HepG2 (cell line): ENCODE data around the gene POLR1C. TPM values are rescaled to one million over a fixed set of nuclear protein-coding genes. Genes with fewer than 3 reads are reported as not detected.

ENCODE experiments used
- ARID2 ChIP-seq: sonication (generic); formaldehyde crosslinking; IDR thresholded peaks from 2 replicates; pipeline ENCODE4 v1.8.1; 2022; ENCODE audit warnings: mild to moderate bottlenecking, missing genetic modification reagents, borderline replicate concordance
- DDIT3 ChIP-seq: sonication (generic); formaldehyde crosslinking; IDR thresholded peaks from 2 replicates; pipeline ENCODE4 v1.4.0; 2020; ENCODE audit warnings: mild to moderate bottlenecking, missing genetic modification reagents
- DPF2 ChIP-seq: sonication (generic); formaldehyde crosslinking; IDR thresholded peaks from 2 replicates; pipeline ENCODE4 v1.4.0; 2020; ENCODE audit warnings: mild to moderate bottlenecking, low read depth, missing genetic modification reagents, borderline replicate concordance
- DR1 ChIP-seq: sonication (generic); formaldehyde crosslinking; IDR thresholded peaks from 2 replicates; pipeline ENCODE4 v1.8.0; 2021; ENCODE audit warnings: mild to moderate bottlenecking, missing genetic modification reagents, inconsistent platforms
- EP300 ChIP-seq, 3 experiments: sonication (generic) in 1 of 3; formaldehyde crosslinking in 1 of 3; IDR thresholded peaks; 2 replicates each; pipeline versions ENCODE4 v1.5.1 to v1.6.1; 2011 to 2020; ENCODE audit warnings: low read depth in 2 of 3, low read length in 2 of 3, borderline replicate concordance in 1 of 3, improper control_type of control experiment in 1 of 3, mild to moderate bottlenecking in 1 of 3, missing genetic modification reagents in 1 of 3, moderate library complexity in 1 of 3
- GABPA ChIP-seq, 2 experiments: IDR thresholded peaks; 2 replicates each; pipeline ENCODE4 v1.6.1; 2011 to 2016; ENCODE audit warnings: low read depth in 2 of 2, low read length in 1 of 2, missing biosample characterization in 1 of 2, missing genetic modification characterization in 1 of 2
- GLMP ChIP-seq: sonication (generic); formaldehyde crosslinking; IDR thresholded peaks from 2 replicates; pipeline ENCODE4 v1.9.0; 2021; ENCODE audit warnings: missing genetic modification reagents, mild to moderate bottlenecking, borderline replicate concordance
- MAF1 ChIP-seq: sonication (generic); formaldehyde crosslinking; IDR thresholded peaks from 2 replicates; pipeline ENCODE4 v1.5.0; 2020; ENCODE audit warnings: missing genetic modification reagents, borderline replicate concordance
- MTERF4 ChIP-seq: sonication (generic); formaldehyde crosslinking; IDR thresholded peaks from 2 replicates; pipeline ENCODE4 v1.8.0; 2023; ENCODE audit warnings: mild to moderate bottlenecking, missing genetic modification reagents
- SALL2 ChIP-seq: sonication (generic); formaldehyde crosslinking; IDR thresholded peaks from 2 replicates; pipeline ENCODE4 v1.8.1; 2023; ENCODE audit warnings: mild to moderate bottlenecking, missing genetic modification reagents, inconsistent platforms
- SETDB1 ChIP-seq: sonication (generic); formaldehyde crosslinking; IDR thresholded peaks from 2 replicates; pipeline ENCODE4 v1.5.1; 2020; ENCODE audit warnings: missing genetic modification reagents, mild to moderate bottlenecking, borderline replicate concordance
- TRIM22 ChIP-seq: fragments of 450-650 bp; IDR thresholded peaks from 2 replicates; pipeline ENCODE4 v1.6.1; 2017
- ZBTB10 ChIP-seq: sonication (generic); formaldehyde crosslinking; IDR thresholded peaks from 2 replicates; pipeline ENCODE4 v1.4.0; 2020; ENCODE audit warnings: missing genetic modification reagents, borderline replicate concordance
- ZKSCAN8 ChIP-seq: IDR thresholded peaks from 2 replicates; pipeline ENCODE4 v1.6.1; 2016; ENCODE audit warnings: borderline replicate concordance, missing genetic modification reagents, missing compliant biosample characterization
- ZNF367 ChIP-seq: sonication (generic); formaldehyde crosslinking; IDR thresholded peaks from 2 replicates; pipeline ENCODE4 v1.4.0; 2020; ENCODE audit warnings: missing genetic modification reagents, borderline replicate concordance
- ZNF430 ChIP-seq: sonication (generic); formaldehyde crosslinking; IDR thresholded peaks from 2 replicates; pipeline ENCODE4 v1.9.0; 2021; ENCODE audit warnings: mild to moderate bottlenecking, missing genetic modification reagents
- polyA plus RNA-seq, 8 experiments: library from polyadenylated mRNA; depleted of rRNA in 3 of 8; stranded (reverse) in 7 of 8; unstranded in 1 of 8; fragments of >200 nt; fragmentation: Illumina TruSeq in 4 of 8; extraction: Trizol in 4 of 8; gene quantifications; 2 replicates each; pipeline versions ENCODE4 v1.2.1 to v1.2.3, GENCODE V29; 2011 to 2016; ENCODE audit warnings: low read depth in 4 of 8, missing spikeins in 1 of 8, mixed read lengths in 1 of 8; ENCODE audit not compliant: insufficient read depth in 1 of 8
- total RNA-seq, 5 experiments: library from RNA; depleted of rRNA; stranded (reverse); fragments of >200 nt; fragmentation: Illumina TruSeq; extraction: Trizol; gene quantifications; 2 replicates each; pipeline ENCODE4 v1.2.3, GENCODE V29; 2016; ENCODE audit warnings: low read depth in 1 of 5
- TF ChIP-seq, protein P1 (sequence below): sonication (generic); formaldehyde crosslinking; IDR thresholded peaks from 2 replicates; pipeline ENCODE4 v1.4.0; 2020; ENCODE audit warnings: missing genetic modification reagents, mild to moderate bottlenecking, borderline replicate concordance

POLR1C gene
- total and polyA plus RNA-seq, 2 of the 13 experiments (the other 11 are each of a cell fraction or from before 2014, with no cell fraction given): 62.6 to 72.2 TPM

DNA sequence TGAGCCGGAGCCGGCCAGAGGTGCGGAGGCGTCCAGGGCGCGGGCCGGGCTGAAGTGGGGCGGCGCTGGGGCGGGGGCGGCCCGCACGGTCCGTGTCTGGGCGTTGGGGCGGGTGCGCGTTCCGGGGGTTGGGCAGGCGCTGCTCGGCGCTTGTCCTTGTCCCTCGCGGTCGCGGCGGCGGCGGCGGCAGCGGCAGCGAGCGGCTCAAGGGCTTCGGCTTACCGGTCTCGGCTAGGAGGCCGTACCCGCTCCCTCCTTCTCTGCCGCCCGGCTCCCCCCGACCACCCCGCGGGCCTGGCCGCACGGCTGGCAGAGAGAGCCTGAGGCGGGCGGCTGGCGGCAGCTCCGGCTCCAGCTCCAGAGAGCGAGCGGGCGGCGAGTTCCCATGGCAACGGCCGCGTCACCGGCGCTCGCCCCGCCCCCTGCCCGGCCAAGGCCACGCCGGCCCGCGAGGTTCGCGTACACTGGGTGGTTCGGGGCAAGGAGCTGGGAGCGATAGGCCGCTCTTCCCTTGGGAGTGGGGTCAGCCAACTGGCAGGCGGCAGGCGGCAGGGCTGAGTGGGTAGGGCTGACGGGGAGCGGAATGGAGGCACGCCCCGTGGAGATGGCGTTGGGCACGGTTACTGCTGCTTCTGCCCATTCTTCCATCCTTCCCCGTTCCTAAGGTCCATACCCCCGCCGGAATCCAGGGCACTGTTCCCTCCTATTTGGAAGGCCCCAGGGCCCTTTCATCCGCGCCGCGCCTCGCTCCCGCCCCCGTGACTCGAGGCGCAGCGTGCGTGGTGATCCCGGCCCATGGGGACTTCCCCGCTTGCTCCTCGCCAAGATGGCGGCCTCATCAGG, 6.7 kb upstream of the POLR1C start, which contains the start of gene LRRC73 (continued):
- TF ChIP-seq SETDB1 (CRISPR knock-in tag): no peak
- peak; percentile 61; the same call in 1 of the 2 replicates for TF ChIP-seq SALL2 (CRISPR knock-in tag)
- TF ChIP-seq GLMP (CRISPR knock-in tag): no peak
- TF ChIP-seq ZBTB10: no peak
- TF ChIP-seq ZNF367: no peak
- TF ChIP-seq GABPA (IDR thresholded peaks at IDR 0.05; ENCODE audit: low read depth, low read length): no peak
- no peak for TF ChIP-seq GABPA (CRISPR knock-in tag; IDR thresholded peaks at IDR 0.05; ENCODE audit: low read depth)
- TF ChIP-seq MAF1 (CRISPR knock-in tag): no peak
- no peak for TF ChIP-seq TRIM22
- TF ChIP-seq, protein P1, sequence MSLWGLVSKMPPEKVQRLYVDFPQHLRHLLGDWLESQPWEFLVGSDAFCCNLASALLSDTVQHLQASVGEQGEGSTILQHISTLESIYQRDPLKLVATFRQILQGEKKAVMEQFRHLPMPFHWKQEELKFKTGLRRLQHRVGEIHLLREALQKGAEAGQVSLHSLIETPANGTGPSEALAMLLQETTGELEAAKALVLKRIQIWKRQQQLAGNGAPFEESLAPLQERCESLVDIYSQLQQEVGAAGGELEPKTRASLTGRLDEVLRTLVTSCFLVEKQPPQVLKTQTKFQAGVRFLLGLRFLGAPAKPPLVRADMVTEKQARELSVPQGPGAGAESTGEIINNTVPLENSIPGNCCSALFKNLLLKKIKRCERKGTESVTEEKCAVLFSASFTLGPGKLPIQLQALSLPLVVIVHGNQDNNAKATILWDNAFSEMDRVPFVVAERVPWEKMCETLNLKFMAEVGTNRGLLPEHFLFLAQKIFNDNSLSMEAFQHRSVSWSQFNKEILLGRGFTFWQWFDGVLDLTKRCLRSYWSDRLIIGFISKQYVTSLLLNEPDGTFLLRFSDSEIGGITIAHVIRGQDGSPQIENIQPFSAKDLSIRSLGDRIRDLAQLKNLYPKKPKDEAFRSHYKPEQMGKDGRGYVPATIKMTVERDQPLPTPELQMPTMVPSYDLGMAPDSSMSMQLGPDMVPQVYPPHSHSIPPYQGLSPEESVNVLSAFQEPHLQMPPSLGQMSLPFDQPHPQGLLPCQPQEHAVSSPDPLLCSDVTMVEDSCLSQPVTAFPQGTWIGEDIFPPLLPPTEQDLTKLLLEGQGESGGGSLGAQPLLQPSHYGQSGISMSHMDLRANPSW (CRISPR knock-in tag): no peak
- TF ChIP-seq MTERF4 (CRISPR knock-in tag): no peak; the same call in 1 of the 2 replicates
- TF ChIP-seq EP300 (IDR thresholded peaks at IDR 0.05; ENCODE audit: low read depth in 2 of 2, low read length in 2 of 2): no peak
- no peak; the same call in 1 of the 2 replicates for TF ChIP-seq EP300 (CRISPR knock-in tag; IDR thresholded peaks at IDR 0.05; ENCODE audit: borderline replicate concordance)
- no peak; the same call in 1 of the 2 replicates for TF ChIP-seq ZNF430 (CRISPR knock-in tag)
- no peak for TF ChIP-seq ZKSCAN8 (CRISPR knock-in tag)
- TF ChIP-seq DR1: peak; percentile 67; the same call in 1 of the 2 replicates
- TF ChIP-seq DPF2 (CRISPR knock-in tag): no peak
- no peak for TF ChIP-seq DDIT3 (CRISPR knock-in tag)
- TF ChIP-seq ARID2: no peak
